ENCODE results near the gene FBXO10.

DNA sequence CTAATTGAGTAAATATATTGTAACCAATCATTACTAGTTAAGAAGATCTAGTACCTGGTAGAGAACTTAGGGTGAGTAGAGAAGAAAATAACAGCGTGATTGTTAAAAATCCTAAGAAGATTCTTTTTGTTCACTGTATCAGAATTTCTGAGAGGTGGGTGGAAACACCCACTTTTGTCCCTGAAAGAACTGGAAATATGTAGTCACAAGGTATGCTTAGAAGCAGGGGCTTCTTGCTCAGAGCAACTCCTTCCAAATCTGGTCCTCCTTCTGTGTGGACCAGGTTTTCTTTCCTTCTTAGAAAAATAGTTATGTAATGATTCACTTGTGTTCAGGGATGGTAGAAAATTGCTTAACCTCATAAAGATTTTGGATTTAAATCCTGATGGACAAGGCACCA is 28.1 kb upstream of the FBXO10 start:
- TF ChIP-seq, protein P1, sequence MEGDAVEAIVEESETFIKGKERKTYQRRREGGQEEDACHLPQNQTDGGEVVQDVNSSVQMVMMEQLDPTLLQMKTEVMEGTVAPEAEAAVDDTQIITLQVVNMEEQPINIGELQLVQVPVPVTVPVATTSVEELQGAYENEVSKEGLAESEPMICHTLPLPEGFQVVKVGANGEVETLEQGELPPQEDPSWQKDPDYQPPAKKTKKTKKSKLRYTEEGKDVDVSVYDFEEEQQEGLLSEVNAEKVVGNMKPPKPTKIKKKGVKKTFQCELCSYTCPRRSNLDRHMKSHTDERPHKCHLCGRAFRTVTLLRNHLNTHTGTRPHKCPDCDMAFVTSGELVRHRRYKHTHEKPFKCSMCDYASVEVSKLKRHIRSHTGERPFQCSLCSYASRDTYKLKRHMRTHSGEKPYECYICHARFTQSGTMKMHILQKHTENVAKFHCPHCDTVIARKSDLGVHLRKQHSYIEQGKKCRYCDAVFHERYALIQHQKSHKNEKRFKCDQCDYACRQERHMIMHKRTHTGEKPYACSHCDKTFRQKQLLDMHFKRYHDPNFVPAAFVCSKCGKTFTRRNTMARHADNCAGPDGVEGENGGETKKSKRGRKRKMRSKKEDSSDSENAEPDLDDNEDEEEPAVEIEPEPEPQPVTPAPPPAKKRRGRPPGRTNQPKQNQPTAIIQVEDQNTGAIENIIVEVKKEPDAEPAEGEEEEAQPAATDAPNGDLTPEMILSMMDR (IDR thresholded peaks at IDR 0.05 in 4 of 5, conservative IDR thresholded peaks at IDR 0.05 in 1 of 5) = no peak
- TF ChIP-seq POLR2A (IDR thresholded peaks at IDR 0.05) = no peak

All from gastrocnemius medialis (tissue), 4 donors.